ENCODE data around the gene NFX1.

The NFX1 gene

DNA sequence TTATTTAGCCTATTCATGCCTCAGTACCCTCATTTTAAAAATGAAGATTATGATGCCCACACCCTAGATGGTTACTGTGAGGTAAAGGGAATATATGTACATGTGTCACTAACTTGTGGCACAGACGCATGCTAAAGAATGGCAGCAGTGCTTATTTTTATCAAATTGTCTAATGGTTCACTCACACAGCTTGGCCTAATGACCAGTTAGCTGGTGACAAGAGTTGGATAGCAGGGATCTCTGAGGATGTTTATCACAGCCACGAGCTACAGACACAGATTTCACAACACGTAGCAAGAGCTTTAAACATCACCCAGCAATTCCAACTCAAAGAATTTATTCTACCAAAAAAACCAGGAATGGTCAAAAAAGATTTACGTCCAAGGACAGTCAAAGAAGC is 33.0 kb upstream of the NFX1 start:
- H3K9me3 ChIP-seq (ENCODE audit: control insufficient read depth, insufficient read depth, low read length) = no peaks in the 10 kb centered on the region
- no peaks in the 10 kb centered on the region for H3K4me1 ChIP-seq (ENCODE audit: insufficient read depth, low read length)
- H3K9ac ChIP-seq (ENCODE audit: low read depth, low read length) = no peak overlapping the region
- H3K36me3 ChIP-seq (ENCODE audit: insufficient read depth, low read length) = peaks cover 27% of the 10 kb centered on the region

DNA sequence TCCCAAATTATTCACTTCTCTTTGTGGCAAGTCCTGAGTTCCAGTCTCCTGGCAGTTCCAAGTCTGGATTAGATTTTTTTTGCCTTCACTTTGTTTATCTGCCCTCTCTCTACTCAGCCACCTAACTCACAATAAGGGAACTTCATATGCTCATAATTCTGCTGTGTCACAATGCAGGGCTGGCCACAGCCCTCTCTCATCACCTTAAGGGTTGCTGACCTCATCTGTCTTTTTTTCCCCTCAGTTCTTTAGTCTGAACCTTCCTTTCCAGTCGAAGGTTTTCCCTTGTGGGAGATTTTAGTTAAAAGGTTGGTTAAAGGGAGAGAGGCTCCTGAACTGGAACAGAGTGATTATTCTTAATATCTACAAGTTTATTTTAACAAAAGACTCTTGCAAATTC is 29.9 kb upstream of the NFX1 start:
- Histone ChIP-seq H3K4me1 (ENCODE audit: insufficient read depth, low read length) (no peaks in the 10 kb centered on the region), H3K9me3 (ENCODE audit: control insufficient read depth, insufficient read depth, low read length) (no peaks in the 10 kb centered on the region), H3K9ac (ENCODE audit: low read depth, low read length) (no peak overlapping the region)

DNA sequence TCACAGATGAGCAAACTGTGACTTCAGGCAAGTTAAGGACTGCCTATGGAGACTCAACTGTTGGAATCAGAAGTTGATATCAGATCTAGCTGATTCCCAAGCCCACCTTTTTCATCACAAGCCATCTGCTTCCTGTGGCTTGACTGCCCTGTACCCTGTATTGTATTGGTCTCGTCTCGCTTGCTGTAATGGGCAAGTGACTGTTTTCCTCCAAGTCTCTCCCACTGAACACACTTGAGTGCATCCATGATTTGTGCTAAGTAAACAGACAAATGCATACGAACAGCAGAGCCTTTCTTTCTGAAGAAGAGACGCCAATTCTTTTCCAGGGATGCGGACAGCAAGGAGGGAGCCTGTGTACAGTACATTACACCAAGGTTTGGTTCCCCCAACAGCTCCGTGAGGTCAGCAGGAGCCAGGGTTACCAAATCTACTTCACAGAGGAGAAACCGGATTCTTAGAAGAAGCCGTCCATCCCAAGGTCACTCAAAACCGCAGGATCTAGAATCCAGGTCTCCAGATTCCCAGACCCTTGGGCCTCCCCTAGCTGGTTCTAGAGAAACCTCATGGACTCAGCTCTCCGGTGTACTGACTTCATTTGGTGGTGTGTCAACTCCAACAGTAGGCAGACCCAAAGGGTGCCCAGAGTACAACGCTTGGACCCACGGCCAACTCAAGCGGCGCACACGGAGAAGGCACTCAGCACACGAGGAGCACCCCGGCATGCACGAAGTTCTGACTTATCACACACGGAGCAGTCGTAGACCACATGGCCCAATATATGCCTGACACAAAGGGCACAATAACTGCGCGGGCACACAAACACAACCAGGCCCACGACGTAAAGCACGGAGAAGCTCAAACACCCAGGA is 26.9 kb upstream of the NFX1 start:
- peak overlapping the region; percentile 97 for H3K9ac ChIP-seq (ENCODE audit: low read depth, low read length)
- H3K4me1 ChIP-seq (ENCODE audit: insufficient read depth, low read length) = no peaks in the 10 kb centered on the region
- H3K36me3 ChIP-seq (ENCODE audit: insufficient read depth, low read length) = peaks cover 14% of the 10 kb centered on the region
- H3K9me3 ChIP-seq (ENCODE audit: control insufficient read depth, insufficient read depth, low read length) = no peaks in the 10 kb centered on the region

More for the DNA sequence above, 29.9 kb upstream of the NFX1 start:
- H3K36me3 ChIP-seq (ENCODE audit: insufficient read depth, low read length) = peaks cover 18% of the 10 kb centered on the region

DNA sequence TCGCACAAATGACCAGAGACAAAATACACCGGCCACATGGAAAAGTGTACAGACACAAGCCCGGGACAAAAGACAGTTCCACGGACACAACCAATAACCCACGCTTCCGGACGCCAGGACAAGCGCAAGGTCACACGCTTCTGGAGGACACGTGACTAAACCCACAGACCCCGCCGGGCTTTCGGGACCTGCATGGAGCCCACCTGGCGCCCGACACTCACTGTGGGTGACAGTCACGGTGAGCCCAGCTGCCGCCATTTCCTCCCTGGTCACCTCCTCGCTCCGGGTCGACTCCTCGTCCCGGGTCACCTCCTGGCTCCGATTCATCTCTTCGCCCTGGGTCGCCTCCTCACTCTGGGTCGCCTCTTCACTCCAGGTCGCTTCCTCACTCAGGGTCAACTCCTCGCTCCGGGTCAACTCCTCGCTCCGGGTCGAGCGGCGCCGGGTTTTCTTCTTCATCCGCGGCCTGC is 26.3 kb upstream of the NFX1 start:
- Histone ChIP-seq H3K9me3 (ENCODE audit: control insufficient read depth, insufficient read depth, low read length) (no peaks in the 10 kb centered on the region), H3K36me3 (ENCODE audit: insufficient read depth, low read length) (peaks cover 14% of the 10 kb centered on the region), H3K4me1 (ENCODE audit: insufficient read depth, low read length) (no peaks in the 10 kb centered on the region), H3K9ac (ENCODE audit: low read depth, low read length) (peak overlapping the region; percentile 97)

DNA sequence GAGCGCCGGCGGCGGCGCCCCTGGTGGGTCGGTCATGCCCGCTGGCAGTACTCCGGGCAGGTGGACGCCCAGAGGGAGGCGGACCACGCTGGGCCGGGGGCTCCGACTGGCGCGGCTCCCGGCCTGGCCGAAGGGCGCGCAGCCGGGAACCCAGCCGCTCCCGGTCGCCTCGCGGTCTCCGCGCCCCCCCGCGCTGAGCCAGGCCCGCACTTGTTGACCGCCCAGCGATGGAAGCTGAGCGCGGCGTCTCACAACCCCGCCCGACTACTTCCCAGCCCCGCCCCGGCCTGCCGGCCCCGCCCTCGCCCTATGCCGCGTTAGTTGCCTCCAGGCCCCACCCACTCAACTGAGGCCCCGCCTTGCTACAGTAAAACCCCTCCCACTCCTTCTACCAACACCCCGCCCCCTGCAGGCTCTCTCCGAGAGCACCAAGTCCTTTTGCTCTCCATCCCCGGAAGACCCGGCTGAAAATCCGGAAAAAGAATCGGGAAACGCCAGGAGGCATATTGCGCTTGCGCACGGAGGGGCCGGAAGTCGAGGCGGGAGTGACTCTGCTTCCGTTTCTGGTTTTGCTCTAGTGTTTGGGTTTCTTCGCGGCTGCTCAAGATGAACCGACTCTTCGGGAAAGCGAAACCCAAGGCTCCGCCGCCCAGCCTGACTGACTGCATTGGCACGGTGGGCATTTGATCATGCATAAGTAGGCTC is 25.7 kb upstream of the NFX1 start, which contains the start of the genes BAG1 and CHMP5:
Gene BAG1, minus strand, starts transcription at position 236 of the 705 bp plus-strand sequence.
Gene CHMP5, plus strand, starts transcription at position 577 of the 705 bp plus-strand sequence. Its CDS starts 30 bp downstream, at position 607.
- Histone ChIP-seq H3K36me3 (ENCODE audit: insufficient read depth, low read length) (peaks cover 9% of the 10 kb centered on the region), H3K9ac (ENCODE audit: low read depth, low read length) (peak within 1 kb of the TSS; percentile 97), H3K9me3 (ENCODE audit: control insufficient read depth, insufficient read depth, low read length) (no peaks in the 10 kb centered on the region), H3K4me1 (ENCODE audit: insufficient read depth, low read length) (no peaks in the 10 kb centered on the region)

DNA sequence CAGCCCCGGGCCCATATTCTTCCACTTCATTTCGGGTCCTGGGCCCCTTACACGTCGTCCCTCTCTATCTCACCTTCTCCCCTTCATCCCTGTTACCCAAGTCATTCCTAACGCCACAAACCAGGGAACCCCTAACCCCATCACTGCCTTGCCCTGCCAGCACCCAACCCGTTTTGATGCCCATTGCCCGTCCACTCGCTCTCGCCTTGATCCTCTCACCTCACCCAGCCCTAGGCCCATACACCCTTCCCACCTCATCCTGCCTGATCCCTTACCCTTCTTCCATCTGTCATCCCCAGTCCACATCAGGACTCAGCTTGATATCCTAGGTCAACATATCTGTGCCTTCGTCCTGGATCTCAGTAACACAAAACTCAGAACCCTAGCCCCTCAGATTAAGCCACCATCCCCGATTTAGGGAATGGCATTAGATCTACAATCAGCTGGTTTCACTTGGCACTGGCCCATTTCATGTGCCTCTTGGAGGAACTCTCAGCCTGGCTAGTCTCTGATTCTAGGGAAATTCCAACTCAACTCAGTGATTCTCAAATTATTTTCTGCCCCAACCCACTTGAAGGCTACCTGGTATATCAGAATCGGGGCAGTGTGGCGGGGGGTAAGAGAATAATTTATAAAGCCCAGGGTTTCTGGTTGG is 25.0 kb upstream of the NFX1 start:
- Histone ChIP-seq H3K4me1 (ENCODE audit: insufficient read depth, low read length) (no peaks in the 10 kb centered on the region), H3K36me3 (ENCODE audit: insufficient read depth, low read length) (peaks cover 6% of the 10 kb centered on the region), H3K9me3 (ENCODE audit: control insufficient read depth, insufficient read depth, low read length) (no peaks in the 10 kb centered on the region), H3K9ac (ENCODE audit: low read depth, low read length) (peak overlapping the region; percentile 97)

DNA sequence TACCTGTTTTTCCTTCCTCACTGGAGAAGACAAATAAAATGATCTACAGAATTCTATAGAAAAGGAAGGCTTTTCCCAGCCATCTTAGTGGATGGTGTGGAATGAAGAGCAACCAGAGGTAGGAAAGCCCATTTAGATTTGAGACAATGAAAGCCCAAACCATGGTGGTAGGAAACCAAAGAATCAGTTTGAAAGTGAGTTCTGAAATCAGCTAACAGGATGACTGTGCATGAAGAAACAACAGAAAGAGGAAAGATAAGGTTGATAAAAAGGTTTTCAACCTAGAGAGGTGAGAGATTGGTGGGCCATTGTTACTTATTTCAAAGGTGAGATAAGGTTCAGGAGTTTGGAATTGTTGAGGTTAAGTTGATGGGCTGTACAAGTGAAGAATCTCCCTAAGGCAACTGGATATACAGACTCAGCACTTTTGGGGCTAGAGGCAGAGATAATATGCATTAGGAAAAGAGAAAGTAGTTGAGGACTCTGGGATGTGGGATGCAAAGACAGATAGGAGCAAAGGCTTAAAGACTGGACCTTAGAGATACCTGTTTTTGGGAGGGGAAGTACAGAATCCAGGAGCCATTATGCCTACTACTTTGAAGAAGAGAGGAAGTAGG is 23.1 kb upstream of the NFX1 start:
- H3K9me3 ChIP-seq (ENCODE audit: control insufficient read depth, insufficient read depth, low read length) = no peaks in the 10 kb centered on the region
- no peaks in the 10 kb centered on the region for H3K4me1 ChIP-seq (ENCODE audit: insufficient read depth, low read length)
- peaks cover 6% of the 10 kb centered on the region for H3K36me3 ChIP-seq (ENCODE audit: insufficient read depth, low read length)
- no peak overlapping the region for H3K9ac ChIP-seq (ENCODE audit: low read depth, low read length)

DNA sequence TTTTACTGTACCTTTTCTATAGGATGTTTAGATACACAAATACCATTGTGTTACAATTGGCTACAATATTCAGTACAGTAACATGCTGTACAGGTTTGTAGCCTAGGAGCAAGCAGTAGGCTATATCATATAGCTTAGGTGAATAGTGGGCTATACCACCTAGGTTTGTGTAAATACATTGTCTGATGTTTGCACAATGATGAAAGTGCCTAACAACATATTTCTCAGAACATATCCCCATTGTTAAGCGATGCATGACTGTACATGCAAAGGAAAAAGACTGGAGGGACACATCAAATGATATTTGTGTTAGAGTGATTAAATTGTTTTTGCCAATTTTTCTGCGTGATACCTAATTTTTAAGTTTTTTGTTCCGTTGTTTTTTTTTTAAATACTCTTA is 20.2 kb upstream of the NFX1 start:
- H3K9me3 ChIP-seq (ENCODE audit: control insufficient read depth, insufficient read depth, low read length) = no peaks in the 10 kb centered on the region
- peaks cover 9% of the 10 kb centered on the region for H3K36me3 ChIP-seq (ENCODE audit: insufficient read depth, low read length)
- H3K4me1 ChIP-seq (ENCODE audit: insufficient read depth, low read length) = no peaks in the 10 kb centered on the region
- H3K9ac ChIP-seq (ENCODE audit: low read depth, low read length) = no peak overlapping the region

DNA sequence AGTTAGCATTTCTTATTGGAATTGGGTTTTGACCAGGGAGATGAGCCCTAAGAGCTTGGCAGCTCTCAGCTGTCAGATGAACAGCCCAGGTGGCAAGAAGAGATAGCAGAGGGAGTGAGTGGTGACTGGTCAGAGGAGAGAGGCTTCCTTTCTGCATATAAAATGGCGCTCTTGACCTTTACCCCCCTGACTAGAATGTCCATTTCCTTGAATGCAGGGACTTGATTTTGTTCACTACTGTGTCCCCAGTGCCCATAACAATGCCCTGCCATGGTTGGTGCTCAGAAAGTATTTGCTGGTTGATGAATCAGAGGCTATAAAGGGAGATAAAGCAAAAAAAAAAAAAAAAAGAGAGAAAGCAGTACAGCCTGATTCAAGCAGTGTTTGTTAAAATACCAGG is 18.3 kb upstream of the NFX1 start:
- no peaks in the 10 kb centered on the region for H3K9me3 ChIP-seq (ENCODE audit: control insufficient read depth, insufficient read depth, low read length)
- peaks cover 13% of the 10 kb centered on the region for H3K36me3 ChIP-seq (ENCODE audit: insufficient read depth, low read length)
- no peak overlapping the region for H3K9ac ChIP-seq (ENCODE audit: low read depth, low read length)
- H3K4me1 ChIP-seq (ENCODE audit: insufficient read depth, low read length) = no peaks in the 10 kb centered on the region

DNA sequence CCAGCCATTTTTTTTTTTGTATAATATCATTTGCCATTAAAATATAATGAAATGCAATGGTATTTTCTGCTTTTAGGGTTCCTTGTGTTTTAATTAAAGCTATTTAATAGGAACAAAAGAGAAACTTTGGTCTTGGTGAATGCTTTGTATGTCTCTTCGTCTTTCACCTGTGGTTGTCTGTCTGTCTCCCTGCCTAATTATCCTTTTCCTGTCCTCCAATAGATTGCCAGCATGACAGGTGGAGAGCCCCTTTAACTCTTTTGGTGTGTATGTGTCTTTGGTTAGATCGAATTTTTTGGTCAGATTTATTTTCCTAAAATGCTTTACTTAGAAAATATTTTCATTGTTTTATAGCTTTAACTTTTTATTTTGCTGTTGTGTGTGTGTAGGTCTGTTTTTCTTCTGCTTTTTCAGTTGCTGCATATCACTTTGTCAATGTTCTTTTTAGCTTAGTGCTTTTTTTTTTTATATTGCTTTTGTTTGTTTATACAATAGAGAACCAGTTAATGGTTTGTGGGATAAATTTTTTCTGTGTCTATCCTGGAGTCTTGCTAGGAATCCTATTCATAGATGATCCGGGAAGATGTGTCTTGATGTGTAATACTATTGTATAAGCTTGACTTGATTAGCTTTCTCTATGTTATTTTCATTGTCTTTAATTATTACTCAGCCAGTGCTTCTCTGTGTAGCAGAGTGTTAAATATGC is 16.9 kb upstream of the NFX1 start:
- Histone ChIP-seq H3K4me1 (ENCODE audit: insufficient read depth, low read length) (no peaks in the 10 kb centered on the region), H3K9ac (ENCODE audit: low read depth, low read length) (no peak overlapping the region), H3K9me3 (ENCODE audit: control insufficient read depth, insufficient read depth, low read length) (no peaks in the 10 kb centered on the region), H3K36me3 (ENCODE audit: insufficient read depth, low read length) (peaks cover 17% of the 10 kb centered on the region)

DNA sequence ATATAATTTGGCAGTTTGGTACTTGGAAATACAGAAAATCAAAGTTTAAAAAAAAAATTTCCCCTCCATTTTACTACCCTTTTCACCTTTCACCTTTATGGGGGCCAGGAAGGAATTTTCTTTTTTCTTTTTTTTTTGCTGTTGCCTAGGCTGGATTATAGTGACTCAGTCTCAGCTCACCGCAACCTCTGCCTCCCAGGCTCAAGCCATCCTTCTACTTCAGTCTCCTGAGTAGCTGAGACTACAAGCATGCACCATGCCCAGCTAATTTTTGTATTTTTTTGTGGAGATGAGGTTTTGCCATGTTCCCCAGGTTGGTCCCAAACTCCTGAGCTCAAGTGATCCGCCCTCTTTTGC is 16.4 kb upstream of the NFX1 start:
- Histone ChIP-seq H3K9me3 (ENCODE audit: control insufficient read depth, insufficient read depth, low read length) (no peaks in the 10 kb centered on the region), H3K9ac (ENCODE audit: low read depth, low read length) (no peak overlapping the region), H3K4me1 (ENCODE audit: insufficient read depth, low read length) (no peaks in the 10 kb centered on the region), H3K36me3 (ENCODE audit: insufficient read depth, low read length) (peaks cover 17% of the 10 kb centered on the region)

DNA sequence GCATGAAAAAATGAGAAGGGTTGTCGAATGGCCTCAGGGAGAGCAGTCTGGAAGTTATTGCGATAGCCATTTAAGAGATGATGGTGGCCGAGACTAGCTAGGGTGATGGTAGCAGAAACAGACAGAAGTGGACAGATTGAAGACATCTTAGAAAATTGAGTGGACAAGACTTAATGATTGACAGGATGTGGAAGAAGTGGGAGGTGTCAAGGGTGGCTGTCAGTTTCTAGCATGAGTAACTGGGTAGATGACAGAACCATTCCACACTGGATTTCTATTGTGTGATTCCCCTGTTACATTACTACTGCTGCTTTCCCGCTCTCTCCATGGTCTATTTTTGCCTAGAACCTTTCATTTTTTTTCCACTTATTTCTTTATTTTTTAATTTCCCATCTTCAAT is 12.8 kb upstream of the NFX1 start:
- Histone ChIP-seq H3K9ac (ENCODE audit: low read depth, low read length) (no peak overlapping the region), H3K4me1 (ENCODE audit: insufficient read depth, low read length) (no peaks in the 10 kb centered on the region), H3K9me3 (ENCODE audit: control insufficient read depth, insufficient read depth, low read length) (no peaks in the 10 kb centered on the region), H3K36me3 (ENCODE audit: insufficient read depth, low read length) (peaks cover 19% of the 10 kb centered on the region)

DNA sequence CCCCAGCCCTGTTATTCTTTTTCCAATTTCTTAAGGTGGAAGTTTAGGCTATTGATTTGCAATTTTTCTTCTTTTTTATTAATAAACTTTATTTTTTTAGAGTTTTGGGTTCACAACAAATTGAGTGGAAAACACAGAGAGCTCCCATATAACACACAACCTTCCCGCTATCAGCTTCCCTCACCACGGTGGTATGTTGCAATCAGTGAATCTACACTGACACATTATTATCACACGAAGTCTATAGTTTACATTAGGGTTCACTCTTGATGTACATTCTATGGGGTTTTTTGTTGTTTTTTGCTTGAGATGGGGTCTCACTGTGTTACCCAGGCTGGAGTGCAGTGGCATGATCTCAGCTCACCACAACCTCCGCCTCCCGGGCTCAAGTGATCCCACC is 4.8 kb upstream of the NFX1 start:
- H3K4me1 ChIP-seq (ENCODE audit: insufficient read depth, low read length) = no peaks in the 10 kb centered on the region
- H3K9ac ChIP-seq (ENCODE audit: low read depth, low read length) = no peak overlapping the region
- H3K9me3 ChIP-seq (ENCODE audit: control insufficient read depth, insufficient read depth, low read length) = no peaks in the 10 kb centered on the region
- H3K36me3 ChIP-seq (ENCODE audit: insufficient read depth, low read length) = peaks cover 5% of the 10 kb centered on the region; the same call in 1 of the 2 replicates

DNA sequence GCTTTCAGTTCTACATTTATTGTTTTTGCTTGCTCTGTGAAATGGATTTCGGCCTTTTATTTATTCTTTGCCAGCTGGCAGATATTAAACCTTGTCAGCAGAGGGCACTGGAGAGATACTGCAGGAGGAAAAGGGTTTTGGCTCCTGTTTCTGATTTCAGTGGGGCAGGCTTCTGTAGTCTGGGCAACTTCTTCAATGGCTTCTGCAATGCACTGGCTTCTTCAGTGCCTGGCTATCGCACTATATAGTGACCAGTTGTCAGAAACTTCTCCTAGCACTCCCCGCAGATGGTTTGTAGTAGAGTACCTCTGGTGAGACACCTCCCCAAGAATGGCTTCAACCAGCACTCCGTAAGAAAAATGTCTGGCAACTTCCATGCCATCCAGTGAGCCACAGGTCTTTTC is 3.2 kb upstream of the NFX1 start:
- H3K4me1 ChIP-seq (ENCODE audit: insufficient read depth, low read length) = no peaks in the 10 kb centered on the region

More for the DNA sequence above, 3.2 kb upstream of the NFX1 start:
- Histone ChIP-seq H3K9ac (ENCODE audit: low read depth, low read length) (no peak overlapping the region), H3K36me3 (ENCODE audit: insufficient read depth, low read length) (peaks cover 2% of the 10 kb centered on the region; the same call in 1 of the 2 replicates), H3K9me3 (ENCODE audit: control insufficient read depth, insufficient read depth, low read length) (no peaks in the 10 kb centered on the region)

Measured in ES-I3 (cell line).